ENCODE results near the gene RNU6-9.
A peak's percentile ranks its signal among the peaks of the same experiment; 100 is the strongest.

The RNU6-9 gene

GRCh38 chr19:936175-936546, 42.9 kb downstream of the RNU6-9 start:
- no peak for DNase-seq (ENCODE audit: low spot score)
- TF ChIP-seq CTCF (IDR thresholded peaks at IDR 0.05; ENCODE audit: borderline replicate concordance, control extremely low read depth, extremely low read depth, insufficient read depth, missing control alignments) = no peak
- in situ Hi-C loops (cut with MboI; ENCODE audit: low sequenced_read_pairs, unreplicated experiment) = no loop called here

GRCh38 chr19:937259-937694, 44.0 kb downstream of the RNU6-9 start:
- DNase-seq (ENCODE audit: low spot score) = peak; percentile 77
- no peak for TF ChIP-seq CTCF (IDR thresholded peaks at IDR 0.05; ENCODE audit: borderline replicate concordance, control extremely low read depth, extremely low read depth, insufficient read depth, missing control alignments)
- in situ Hi-C loops (cut with MboI; ENCODE audit: low sequenced_read_pairs, unreplicated experiment) = no loop called here

GRCh38 chr19:938233-938923, 45.1 kb downstream of the RNU6-9 start:
- no peak for TF ChIP-seq CTCF (IDR thresholded peaks at IDR 0.05; ENCODE audit: borderline replicate concordance, control extremely low read depth, extremely low read depth, insufficient read depth, missing control alignments)
- in situ Hi-C loops (cut with MboI; ENCODE audit: low sequenced_read_pairs, unreplicated experiment) = no loop called here
- DNase-seq (ENCODE audit: low spot score) = no peak

GRCh38 chr19:939439-939838, 46.2 kb downstream of the RNU6-9 start:
- DNase-seq (ENCODE audit: low spot score) = no peak
- TF ChIP-seq CTCF (IDR thresholded peaks at IDR 0.05; ENCODE audit: borderline replicate concordance, control extremely low read depth, extremely low read depth, insufficient read depth, missing control alignments) = no peak
- in situ Hi-C loops (cut with MboI; ENCODE audit: low sequenced_read_pairs, unreplicated experiment) = no loop called here

GRCh38 chr19:939922-940321, 46.6 kb downstream of the RNU6-9 start:
- in situ Hi-C loops (cut with MboI; ENCODE audit: low sequenced_read_pairs, unreplicated experiment) = no loop called here
- TF ChIP-seq CTCF (IDR thresholded peaks at IDR 0.05; ENCODE audit: borderline replicate concordance, control extremely low read depth, extremely low read depth, insufficient read depth, missing control alignments) = no peak
- no peak for DNase-seq (ENCODE audit: low spot score)

- peak; percentile 12 for TF ChIP-seq CTCF (IDR thresholded peaks at IDR 0.05; ENCODE audit: borderline replicate concordance, control extremely low read depth, extremely low read depth, insufficient read depth, missing control alignments)
- DNase-seq (ENCODE audit: low spot score) = no peak
- in situ Hi-C loops (cut with MboI; ENCODE audit: low sequenced_read_pairs, unreplicated experiment) = no loop called here
Measured at GRCh38 chr19:940591-941291, 47.5 kb downstream of the RNU6-9 start.

Measured in GM13976 (cell line).